Hepatocyte (in vitro differentiated cells): ENCODE measurements around the gene EFEMP2. TPM values are rescaled to one million over a fixed set of nuclear protein-coding genes. Genes with fewer than 3 reads are reported as not detected.

Source experiments
- DNase-seq: peaks from one replicate; pipeline ENCODE4 v3.0.0-alpha.2; 2016; ENCODE audit warnings: low spot score
- H2AFZ ChIP-seq: fragments of 200-600 bp; sonication (generic); 2 replicates; pipeline ENCODE4 v1.6.0; 2016; ENCODE audit warnings: antibody characterized with exemption, mild to moderate bottlenecking
- H3K27ac ChIP-seq: fragments of 200-600 bp; sonication (generic); 2 replicates; pipeline ENCODE4 v1.5.1; 2016; ENCODE audit warnings: mild to moderate bottlenecking
- H3K27me3 ChIP-seq: fragments of 200-600 bp; sonication (generic); 2 replicates; pipeline ENCODE4 v1.6.1; 2016
- H3K36me3 ChIP-seq: fragments of 200-600 bp; sonication (generic); replicated peaks from 2 replicates; pipeline ENCODE4 v1.5.1; 2016; ENCODE audit warnings: low read depth; ENCODE audit not compliant: insufficient read depth
- H3K4me1 ChIP-seq: fragments of 200-600 bp; sonication (generic); 2 replicates; pipeline ENCODE4 v1.5.1; 2016; ENCODE audit warnings: mild to moderate bottlenecking, moderate library complexity; ENCODE audit not compliant: insufficient read depth
- H3K4me2 ChIP-seq: fragments of 200-600 bp; sonication (generic); 2 replicates; pipeline ENCODE4 v1.6.0; 2016
- H3K4me3 ChIP-seq: fragments of 200-600 bp; sonication (generic); 2 replicates; pipeline ENCODE4 v1.5.1; 2016; ENCODE audit warnings: mild to moderate bottlenecking
- H3K79me2 ChIP-seq: fragments of 200-600 bp; sonication (generic); 2 replicates; pipeline ENCODE4 v1.6.0; 2017; ENCODE audit warnings: mild to moderate bottlenecking
- H3K9me2 ChIP-seq: fragments of 200-600 bp; sonication (generic); replicated peaks from 2 replicates; pipeline ENCODE4 v1.6.0; 2017; ENCODE audit warnings: mild to moderate bottlenecking; ENCODE audit not compliant: insufficient read depth
- H3K9me3 ChIP-seq: fragments of 200-600 bp; sonication (generic); 2 replicates; pipeline ENCODE4 v1.5.1; 2016; ENCODE audit warnings: low read depth, mild to moderate bottlenecking
- H4K20me1 ChIP-seq: fragments of 200-600 bp; sonication (generic); 2 replicates; pipeline ENCODE4 v1.6.0; 2016; ENCODE audit warnings: mild to moderate bottlenecking; ENCODE audit not compliant: insufficient read depth, poor library complexity, severe bottlenecking
- EZH2 ChIP-seq: fragments of 200-600 bp; sonication (generic); IDR thresholded peaks from 2 replicates; pipeline ENCODE4 v1.6.1; 2016; ENCODE audit warnings: antibody characterized with exemption, mild to moderate bottlenecking, borderline replicate concordance
- EZH2phosphoT487 ChIP-seq: fragments of 200-600 bp; sonication (generic); IDR thresholded peaks from one replicate; pipeline ENCODE4 v1.6.1; 2018; ENCODE audit warnings: antibody characterized with exemption, mild to moderate bottlenecking, low read depth, moderate library complexity; ENCODE audit not compliant: unreplicated experiment, severe bottlenecking
- WGBS: methylation state at CpG from one replicate; pipeline ENCODE4 v1.1.6; 2016; ENCODE audit warnings: low lambda C conversion rate; ENCODE audit errors: missing lambda C conversion rate; 5-methylcytosine and 5-hydroxymethylcytosine counted together
- polyA plus RNA-seq: library from polyadenylated mRNA; unstranded; fragments of >200 nt; fragmentation: Nextera tagmentation; extraction: Ambion mirVana; gene quantifications from 2 replicates; pipeline ENCODE4 v1.2.1, GENCODE V29; 2016
- total RNA-seq: library from RNA; depleted of rRNA; stranded (reverse); fragments of >200 nt; gene quantifications from 2 replicates; pipeline ENCODE4 v1.2.3, GENCODE V29; 2014
- TF ChIP-seq, protein P1 (sequence below): fragments of 200-600 bp; sonication (generic); IDR thresholded peaks from 2 replicates; pipeline ENCODE4 v1.5.1; 2016; ENCODE audit warnings: antibody characterized with exemption, mild to moderate bottlenecking; ENCODE audit not compliant: poor library complexity

The EFEMP2 gene
- total and polyA plus RNA-seq, 2 experiments from 2014 or later, result 65.2 to 197 TPM

DNA sequence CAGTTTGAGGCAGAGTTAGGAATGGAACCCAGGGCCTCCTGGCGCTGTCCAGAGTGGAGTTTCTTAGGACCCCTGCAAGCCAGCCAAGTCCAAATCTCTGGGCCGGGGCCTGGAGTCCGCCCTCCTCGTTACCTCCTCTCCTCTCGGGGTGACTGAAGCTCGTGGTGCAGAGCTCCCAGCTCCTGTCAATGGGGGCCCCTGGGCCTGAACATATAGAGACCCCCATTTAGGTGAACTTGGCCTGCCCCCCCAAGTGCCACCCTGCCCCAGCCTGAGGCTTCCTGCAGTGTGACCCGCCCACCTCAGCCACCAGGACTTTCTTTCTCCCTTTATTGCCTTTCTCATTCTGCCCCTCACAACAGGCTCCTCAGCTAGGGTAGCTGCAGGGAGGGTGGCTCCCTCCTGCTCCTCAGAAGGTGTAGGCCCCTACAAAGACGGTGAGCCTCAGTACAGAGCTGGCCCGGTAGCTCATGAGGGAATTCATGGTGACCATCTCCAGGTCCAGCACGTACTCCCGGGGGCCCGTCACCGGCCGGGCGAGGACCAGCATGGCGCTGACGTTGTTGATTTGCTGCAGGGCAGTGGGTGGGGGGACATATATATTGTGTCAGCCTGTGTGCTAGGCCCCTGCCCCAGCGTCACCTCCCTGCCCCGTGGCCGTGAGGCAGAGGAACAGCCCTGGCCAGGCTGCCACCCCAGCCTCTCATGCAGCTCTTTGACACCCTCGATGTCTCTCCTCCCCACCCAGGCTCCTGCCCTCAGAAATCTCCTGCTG lies 5.9 kb downstream of the EFEMP2 start:
- Histone ChIP-seq H3K4me1 (peaks cover 2% of the 10 kb centered on the region), H2AFZ (no peak overlapping the region), H3K79me2 (peaks cover 11% of the 10 kb centered on the region), H3K4me3 (no peak overlapping the region), H3K9me3 (no peaks in the 10 kb centered on the region), H3K9me2 (no peaks in the 10 kb centered on the region), H3K27ac (no peak overlapping the region), H3K4me2 (no peak overlapping the region), H3K36me3 (no peaks in the 10 kb centered on the region), H3K27me3 (no peaks in the 10 kb centered on the region), H4K20me1 (no peaks in the 10 kb centered on the region)
- TF ChIP-seq EZH2 (no peak), EZH2phosphoT487 (no peak)
- TF ChIP-seq, protein P1, sequence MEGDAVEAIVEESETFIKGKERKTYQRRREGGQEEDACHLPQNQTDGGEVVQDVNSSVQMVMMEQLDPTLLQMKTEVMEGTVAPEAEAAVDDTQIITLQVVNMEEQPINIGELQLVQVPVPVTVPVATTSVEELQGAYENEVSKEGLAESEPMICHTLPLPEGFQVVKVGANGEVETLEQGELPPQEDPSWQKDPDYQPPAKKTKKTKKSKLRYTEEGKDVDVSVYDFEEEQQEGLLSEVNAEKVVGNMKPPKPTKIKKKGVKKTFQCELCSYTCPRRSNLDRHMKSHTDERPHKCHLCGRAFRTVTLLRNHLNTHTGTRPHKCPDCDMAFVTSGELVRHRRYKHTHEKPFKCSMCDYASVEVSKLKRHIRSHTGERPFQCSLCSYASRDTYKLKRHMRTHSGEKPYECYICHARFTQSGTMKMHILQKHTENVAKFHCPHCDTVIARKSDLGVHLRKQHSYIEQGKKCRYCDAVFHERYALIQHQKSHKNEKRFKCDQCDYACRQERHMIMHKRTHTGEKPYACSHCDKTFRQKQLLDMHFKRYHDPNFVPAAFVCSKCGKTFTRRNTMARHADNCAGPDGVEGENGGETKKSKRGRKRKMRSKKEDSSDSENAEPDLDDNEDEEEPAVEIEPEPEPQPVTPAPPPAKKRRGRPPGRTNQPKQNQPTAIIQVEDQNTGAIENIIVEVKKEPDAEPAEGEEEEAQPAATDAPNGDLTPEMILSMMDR, result no peak
- no peak for DNase-seq
- WGBS, result 93% methylated on average over 21 of the region's 21 CpGs

DNA sequence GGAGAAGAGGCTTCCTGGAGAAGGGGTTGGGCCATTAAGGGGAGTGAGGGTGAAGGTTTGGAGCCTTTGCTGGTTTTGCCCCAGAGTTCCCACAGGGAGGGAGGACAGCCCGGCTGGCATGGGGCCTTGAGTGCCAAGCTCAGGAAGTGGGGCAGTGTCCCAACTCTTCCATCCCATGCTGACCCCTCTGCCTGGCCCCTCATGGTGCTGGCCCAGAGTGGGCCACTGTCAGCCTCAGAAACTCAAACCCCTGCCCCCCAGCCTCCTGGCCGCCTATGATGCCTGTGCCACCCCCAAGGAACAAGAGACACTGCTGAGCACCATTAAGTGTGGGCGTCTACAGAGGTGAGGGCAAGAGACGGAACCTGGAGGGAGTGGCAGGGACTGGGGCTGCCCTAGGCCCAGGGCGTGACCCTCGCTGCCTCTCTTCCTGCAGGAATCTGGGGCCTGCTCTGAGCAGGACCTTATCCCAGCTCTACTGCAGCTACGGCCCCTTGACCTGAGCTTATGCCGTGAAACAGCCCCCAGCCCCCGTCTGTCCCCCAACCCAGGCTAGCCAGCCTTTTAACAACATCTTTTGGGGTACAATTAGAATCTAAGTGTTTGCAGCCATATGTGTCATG lies 6.9 kb downstream of the EFEMP2 start:
- H3K27me3 ChIP-seq, result no peaks in the 10 kb centered on the region
- no peaks in the 10 kb centered on the region for H3K36me3 ChIP-seq
- no peak overlapping the region for H3K27ac ChIP-seq
- H3K4me3 ChIP-seq, result no peak overlapping the region
- no peak overlapping the region for H3K4me2 ChIP-seq
- no peak for DNase-seq
- H3K79me2 ChIP-seq, result peaks cover 21% of the 10 kb centered on the region
- no peaks in the 10 kb centered on the region for H4K20me1 ChIP-seq
- WGBS, result 95% methylated on average over 9 of the region's 9 CpGs
- TF ChIP-seq EZH2, result no peak
- TF ChIP-seq, protein P1, result no peak
- no peak for TF ChIP-seq EZH2phosphoT487
- H3K4me1 ChIP-seq, result peaks cover 9% of the 10 kb centered on the region
- H2AFZ ChIP-seq, result no peak overlapping the region
- no peaks in the 10 kb centered on the region for H3K9me3 ChIP-seq
- no peaks in the 10 kb centered on the region for H3K9me2 ChIP-seq

DNA sequence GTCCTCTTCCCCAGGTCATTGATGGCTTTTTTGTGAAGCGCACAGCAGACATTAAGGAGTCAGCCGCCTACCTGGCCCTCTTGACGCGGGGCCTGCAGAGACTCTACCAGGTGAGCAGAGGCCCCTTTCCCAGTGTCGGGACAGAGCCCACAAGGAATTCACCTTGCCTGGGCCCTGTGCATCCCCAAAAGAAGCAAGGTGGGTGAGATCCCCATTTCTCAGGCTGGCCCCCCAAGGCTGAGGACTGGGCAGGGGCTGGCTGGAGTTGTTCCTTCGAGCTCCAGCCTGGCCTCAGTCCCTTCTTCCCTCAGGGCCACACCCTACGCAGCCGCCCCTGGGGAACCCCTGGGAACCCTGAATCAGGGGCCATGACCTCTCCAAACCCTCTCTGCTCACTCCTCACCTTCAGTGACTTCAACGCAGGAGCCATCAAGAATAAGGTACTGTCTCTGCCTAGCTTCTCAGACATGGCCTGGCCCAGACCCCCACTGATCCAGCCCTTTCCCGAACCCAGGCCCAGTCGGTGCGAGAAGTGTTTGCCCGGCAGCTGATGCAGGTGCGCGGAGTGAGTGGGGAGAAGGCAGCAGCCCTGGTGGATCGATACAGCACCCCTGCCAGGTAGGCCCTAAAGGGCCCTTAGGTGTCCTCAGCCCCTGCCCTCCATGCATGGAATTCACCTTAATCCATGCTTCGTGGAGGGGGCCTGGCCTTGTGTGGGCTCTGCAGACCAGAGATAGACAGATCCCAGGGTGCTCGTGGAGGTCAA lies 7.7 kb downstream of the EFEMP2 start:
- Histone ChIP-seq H2AFZ (no peak overlapping the region), H3K27ac (no peak overlapping the region), H3K4me2 (no peak overlapping the region), H3K9me2 (no peaks in the 10 kb centered on the region), H3K4me3 (no peak overlapping the region), H3K36me3 (no peaks in the 10 kb centered on the region), H3K9me3 (no peaks in the 10 kb centered on the region), H3K4me1 (peaks cover 9% of the 10 kb centered on the region), H4K20me1 (no peaks in the 10 kb centered on the region), H3K27me3 (no peaks in the 10 kb centered on the region), H3K79me2 (peaks cover 21% of the 10 kb centered on the region)
- no peak for DNase-seq
- 91% methylated on average over 18 of the region's 18 CpGs for WGBS
- TF ChIP-seq, protein P1, result no peak
- TF ChIP-seq EZH2phosphoT487, result no peak
- TF ChIP-seq EZH2, result no peak
